Pons (tissue), 1 donor: ENCODE results near the gene PIP5K1B.

Experiments used
- DNase-seq: peaks from one replicate; pipeline ENCODE4 v3.0.0-alpha.2; 2016; ENCODE audit warnings: low spot score

Gene PIP5K1B

DNA sequence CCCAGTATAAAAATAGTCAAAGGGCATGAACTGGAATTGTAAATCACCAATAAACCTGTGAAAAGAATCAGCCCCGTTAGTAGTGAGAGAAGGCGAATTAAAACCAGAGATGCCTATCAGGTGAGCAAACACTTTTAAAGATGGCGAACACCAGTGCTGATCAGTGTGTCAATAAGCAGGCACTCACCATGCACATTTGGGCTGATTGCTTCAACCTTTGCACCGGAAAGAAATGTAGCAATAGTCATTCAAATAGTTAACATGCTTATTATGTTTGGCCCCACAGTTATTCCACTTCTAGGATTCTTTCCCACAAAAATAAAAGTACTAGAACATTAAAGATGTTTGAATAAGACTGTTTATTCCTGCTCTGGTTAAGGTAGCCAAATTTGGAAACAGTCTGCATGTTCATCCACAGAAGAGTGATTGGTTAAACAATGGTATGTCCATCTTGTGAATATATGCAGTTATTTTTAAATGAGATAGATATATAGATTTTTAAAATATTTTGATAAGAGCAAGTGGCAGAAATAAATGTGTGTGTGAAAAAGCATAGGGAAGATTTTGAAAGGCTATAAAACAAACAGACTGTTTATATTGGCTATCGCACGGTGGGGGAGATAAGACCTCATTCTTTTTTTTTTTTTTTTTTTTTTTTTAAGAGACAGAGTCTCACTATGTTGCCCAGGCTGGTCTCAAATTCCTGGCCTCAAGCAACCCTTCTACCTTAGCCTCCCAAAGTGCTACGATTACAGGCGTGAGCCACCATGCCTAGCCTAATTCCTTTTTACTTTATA is 112.2 kb downstream of the PIP5K1B start:
- DNase-seq = no peak

DNA sequence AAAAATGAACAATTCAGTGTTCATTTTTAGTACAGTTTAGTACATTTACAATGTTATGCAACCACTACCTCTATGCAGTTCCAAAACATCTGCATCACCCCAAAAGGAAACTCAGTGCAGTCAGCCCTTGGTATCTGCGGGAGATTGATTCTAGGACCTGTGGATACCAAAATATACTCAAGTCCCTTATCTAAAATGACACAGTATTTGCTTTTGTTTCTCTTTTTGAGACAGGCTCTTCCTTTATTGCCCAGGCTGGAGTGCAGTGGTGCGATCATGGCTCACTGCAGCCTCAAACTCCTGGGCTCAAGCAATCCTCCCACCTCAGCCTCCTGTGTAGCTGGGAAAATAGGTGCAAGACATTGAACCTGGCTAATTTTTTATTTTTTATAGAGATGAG is 114.0 kb downstream of the PIP5K1B start:
- DNase-seq = no peak

- no peak for DNase-seq
These were observed 116.9 kb downstream of the PIP5K1B start for GRCh38 chr9:68821911-68822310.

DNA sequence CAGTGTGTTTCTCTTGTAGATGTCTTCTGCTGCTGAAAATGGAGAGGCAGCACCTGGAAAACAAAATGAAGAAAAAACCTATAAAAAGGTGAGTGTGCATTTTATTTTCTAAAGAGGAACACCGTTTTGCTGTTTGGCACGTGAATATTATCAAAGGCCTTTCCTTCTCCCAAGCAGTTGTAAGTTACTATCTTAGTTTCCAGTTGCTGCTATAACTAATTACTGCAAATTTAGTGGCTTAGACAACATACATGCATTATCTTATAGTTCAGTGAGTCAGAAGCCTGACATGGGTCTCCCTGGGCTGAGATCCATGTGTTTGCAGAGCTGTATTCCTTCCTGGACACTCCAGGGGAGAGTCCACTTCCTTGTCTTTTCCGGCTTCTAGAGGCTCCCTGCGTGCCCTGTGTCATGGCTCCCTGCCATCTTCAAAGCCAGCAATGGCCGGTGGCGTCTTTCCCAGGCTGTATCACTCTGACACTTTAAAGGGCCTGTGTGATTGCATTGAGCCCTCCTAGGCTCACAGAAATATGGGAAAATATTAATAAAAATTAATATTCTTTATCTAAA is 117.6 kb downstream of the PIP5K1B start:
- no peak for DNase-seq

DNA sequence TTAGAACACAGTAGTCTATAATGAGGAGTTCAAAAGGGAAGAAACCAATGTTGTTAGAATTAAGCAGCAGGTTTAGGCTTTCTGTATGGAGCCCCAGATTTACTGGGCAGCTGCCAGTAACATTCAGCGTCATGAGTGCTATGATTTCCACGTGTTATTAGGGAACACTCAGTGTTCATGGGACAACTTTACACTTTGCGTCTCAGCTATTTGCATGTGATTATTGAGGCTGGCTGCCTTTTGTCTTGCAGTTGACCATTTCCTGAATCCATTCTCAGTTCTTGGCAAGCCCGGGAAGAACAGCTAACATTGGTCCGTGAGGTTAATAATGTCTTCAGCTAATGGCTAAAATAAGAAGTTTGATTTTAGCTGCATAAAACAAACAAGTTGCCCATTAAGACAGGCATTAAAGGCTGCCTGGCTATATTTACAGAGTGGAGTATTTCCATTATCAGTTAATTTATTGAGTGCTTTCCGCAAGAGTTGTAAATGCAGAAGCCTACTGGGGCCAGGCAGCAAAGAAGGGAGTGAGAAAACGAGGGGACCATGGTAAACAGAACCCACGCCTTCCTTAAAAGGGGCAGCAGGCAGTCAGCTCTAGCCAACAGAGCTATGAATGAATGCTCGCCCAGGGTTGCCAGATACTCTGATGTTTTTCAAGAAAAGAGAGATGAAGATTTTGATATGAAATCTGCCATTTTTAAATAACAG is 120.9 kb downstream of the PIP5K1B start:
- no peak for DNase-seq

- DNase-seq = no peak
These were observed 123.1 kb downstream of the PIP5K1B start for GRCh38 chr9:68827837-68828744.

DNA sequence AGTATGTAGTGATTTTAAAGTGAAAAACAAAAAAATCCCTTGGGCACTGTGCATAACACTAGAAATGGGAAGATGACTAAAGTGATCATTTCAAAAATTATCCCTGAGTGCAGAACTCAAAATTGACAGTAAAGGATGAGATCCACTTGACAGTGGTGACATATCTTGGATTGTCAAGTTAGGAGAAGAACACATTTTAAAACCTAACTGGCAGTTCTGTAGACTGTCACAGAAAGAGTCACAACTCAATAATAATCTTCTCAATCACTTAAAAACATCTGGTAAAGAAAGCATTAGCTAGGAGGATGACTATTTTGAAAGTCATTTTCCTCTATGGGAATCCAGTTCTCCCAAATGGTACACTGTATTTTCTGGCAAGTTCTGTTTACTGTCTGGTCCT is 127.1 kb downstream of the PIP5K1B start:
- DNase-seq = no peak

GRCh38 chr9:68832861-68833518 is 128.0 kb downstream of the PIP5K1B start:
- no peak for DNase-seq

- no peak for DNase-seq
These were observed 130.0 kb downstream of the PIP5K1B start for GRCh38 chr9:68834931-68835520.

GRCh38 chr9:68836788-68837187 is 131.7 kb downstream of the PIP5K1B start:
- DNase-seq = no peak

- DNase-seq = no peak
These were observed 133.2 kb downstream of the PIP5K1B start for GRCh38 chr9:68838245-68838644.

GRCh38 chr9:68841276-68842052 is 136.4 kb downstream of the PIP5K1B start:
- DNase-seq = no peak

GRCh38 chr9:68842568-68842967 is 137.5 kb downstream of the PIP5K1B start:
- DNase-seq = no peak

GRCh38 chr9:68843239-68843638 is 138.2 kb downstream of the PIP5K1B start:
- no peak for DNase-seq

- peak; percentile 36 for DNase-seq
These were observed 139.1 kb downstream of the PIP5K1B start for GRCh38 chr9:68844157-68844556.

- peak; percentile 54 for DNase-seq
These were observed 139.9 kb downstream of the PIP5K1B start for GRCh38 chr9:68844631-68845612.

DNA sequence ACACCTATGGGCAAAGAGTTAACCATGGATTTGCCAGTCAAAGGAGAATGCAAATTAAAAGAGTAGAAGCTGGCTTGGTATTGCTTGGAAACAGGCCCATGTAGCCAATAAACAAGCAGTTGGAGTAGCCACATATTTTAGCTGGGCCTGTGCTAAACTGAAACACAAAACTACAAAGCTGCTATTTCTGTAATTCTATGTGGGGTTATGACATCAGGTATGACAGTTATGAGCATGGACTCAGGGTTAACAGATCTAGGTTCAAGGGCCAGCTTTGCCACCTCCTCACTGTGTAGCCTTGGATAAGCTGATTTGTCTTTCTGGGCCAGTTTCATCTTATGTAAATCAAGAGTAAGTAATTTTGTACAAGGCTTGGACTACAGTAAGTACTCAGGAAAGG is 142.7 kb downstream of the PIP5K1B start:
- no peak for DNase-seq

GRCh38 chr9:68851657-68852056 is 146.6 kb downstream of the PIP5K1B start:
- no peak for DNase-seq

DNA sequence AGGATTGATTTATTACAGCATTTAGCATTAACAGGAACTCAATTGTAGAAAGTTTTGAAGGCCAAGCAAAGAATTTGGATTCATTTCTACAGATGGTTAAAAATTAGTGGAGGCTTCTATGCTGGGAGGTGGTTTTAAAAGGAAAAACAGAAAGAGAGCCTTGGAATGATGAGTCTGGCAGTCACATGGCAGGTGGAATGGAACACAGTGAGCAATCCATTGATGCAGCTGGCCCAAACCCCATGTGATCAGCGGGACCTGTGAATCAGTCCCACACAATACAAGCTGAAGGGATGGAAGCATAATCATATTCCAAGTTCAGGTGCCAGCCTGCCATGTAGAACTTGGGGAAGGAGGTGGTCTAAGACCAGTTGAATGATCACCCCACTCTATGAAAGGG is 147.9 kb downstream of the PIP5K1B start:
- no peak for DNase-seq
